Breast epithelium (tissue), 3 donors: Measurements from ENCODE around the gene NTSR1.

Experiments used
- POLR2A ChIP-seq: fragments of 450-650 bp; IDR thresholded peaks from one replicate; pipeline ENCODE4 v1.6.1; 2016; ENCODE audit warnings: antibody characterized with exemption, mild to moderate bottlenecking, moderate library complexity
- POLR2AphosphoS5 ChIP-seq, 3 donors: sonication (generic); formaldehyde crosslinking; IDR thresholded peaks; one replicate each; pipeline ENCODE4 v1.6.1; 2017; ENCODE audit warnings: antibody characterized with exemption in 3 of 3
- TF ChIP-seq, protein P1 (sequence below), 3 donors: fragments of 450-650 bp; IDR thresholded peaks; one replicate each; pipeline ENCODE4 v1.5.1; 2016 to 2017; ENCODE audit warnings: antibody characterized with exemption in 3 of 3, mild to moderate bottlenecking in 3 of 3, moderate library complexity in 3 of 3

DNA sequence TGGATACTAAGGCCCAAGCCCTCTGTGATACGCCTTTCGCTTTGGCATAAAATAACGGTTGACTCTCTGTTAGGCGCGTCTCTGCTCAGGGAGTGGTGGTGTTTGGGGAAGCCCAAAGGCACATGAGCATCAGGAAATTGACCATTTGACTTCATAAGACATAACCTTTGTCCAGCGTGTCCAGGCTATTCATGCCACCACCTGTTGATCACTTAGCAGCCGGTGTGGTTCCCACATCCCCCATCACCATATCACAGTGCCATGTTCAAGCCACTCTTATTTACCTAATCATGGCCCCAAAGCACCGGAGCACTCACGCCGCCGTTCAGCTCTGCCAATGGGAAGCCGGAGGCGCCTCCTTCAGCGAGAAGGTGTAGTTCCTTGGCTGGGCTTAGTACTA lies 38.5 kb upstream of the NTSR1 start:
- TF ChIP-seq, protein P1, sequence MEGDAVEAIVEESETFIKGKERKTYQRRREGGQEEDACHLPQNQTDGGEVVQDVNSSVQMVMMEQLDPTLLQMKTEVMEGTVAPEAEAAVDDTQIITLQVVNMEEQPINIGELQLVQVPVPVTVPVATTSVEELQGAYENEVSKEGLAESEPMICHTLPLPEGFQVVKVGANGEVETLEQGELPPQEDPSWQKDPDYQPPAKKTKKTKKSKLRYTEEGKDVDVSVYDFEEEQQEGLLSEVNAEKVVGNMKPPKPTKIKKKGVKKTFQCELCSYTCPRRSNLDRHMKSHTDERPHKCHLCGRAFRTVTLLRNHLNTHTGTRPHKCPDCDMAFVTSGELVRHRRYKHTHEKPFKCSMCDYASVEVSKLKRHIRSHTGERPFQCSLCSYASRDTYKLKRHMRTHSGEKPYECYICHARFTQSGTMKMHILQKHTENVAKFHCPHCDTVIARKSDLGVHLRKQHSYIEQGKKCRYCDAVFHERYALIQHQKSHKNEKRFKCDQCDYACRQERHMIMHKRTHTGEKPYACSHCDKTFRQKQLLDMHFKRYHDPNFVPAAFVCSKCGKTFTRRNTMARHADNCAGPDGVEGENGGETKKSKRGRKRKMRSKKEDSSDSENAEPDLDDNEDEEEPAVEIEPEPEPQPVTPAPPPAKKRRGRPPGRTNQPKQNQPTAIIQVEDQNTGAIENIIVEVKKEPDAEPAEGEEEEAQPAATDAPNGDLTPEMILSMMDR (IDR thresholded peaks at IDR 0.05) = no peak
- TF ChIP-seq POLR2A (no peak), POLR2AphosphoS5 (IDR thresholded peaks at IDR 0.05) (no peak)
